ENCODE results near the gene ZDBF2.
"Not testable (repeated sequence)": the region's sequence is repeated elsewhere in the genome, so short reads cannot be mapped to it uniquely, and the experiment has no call there.

The ZDBF2 gene

DNA sequence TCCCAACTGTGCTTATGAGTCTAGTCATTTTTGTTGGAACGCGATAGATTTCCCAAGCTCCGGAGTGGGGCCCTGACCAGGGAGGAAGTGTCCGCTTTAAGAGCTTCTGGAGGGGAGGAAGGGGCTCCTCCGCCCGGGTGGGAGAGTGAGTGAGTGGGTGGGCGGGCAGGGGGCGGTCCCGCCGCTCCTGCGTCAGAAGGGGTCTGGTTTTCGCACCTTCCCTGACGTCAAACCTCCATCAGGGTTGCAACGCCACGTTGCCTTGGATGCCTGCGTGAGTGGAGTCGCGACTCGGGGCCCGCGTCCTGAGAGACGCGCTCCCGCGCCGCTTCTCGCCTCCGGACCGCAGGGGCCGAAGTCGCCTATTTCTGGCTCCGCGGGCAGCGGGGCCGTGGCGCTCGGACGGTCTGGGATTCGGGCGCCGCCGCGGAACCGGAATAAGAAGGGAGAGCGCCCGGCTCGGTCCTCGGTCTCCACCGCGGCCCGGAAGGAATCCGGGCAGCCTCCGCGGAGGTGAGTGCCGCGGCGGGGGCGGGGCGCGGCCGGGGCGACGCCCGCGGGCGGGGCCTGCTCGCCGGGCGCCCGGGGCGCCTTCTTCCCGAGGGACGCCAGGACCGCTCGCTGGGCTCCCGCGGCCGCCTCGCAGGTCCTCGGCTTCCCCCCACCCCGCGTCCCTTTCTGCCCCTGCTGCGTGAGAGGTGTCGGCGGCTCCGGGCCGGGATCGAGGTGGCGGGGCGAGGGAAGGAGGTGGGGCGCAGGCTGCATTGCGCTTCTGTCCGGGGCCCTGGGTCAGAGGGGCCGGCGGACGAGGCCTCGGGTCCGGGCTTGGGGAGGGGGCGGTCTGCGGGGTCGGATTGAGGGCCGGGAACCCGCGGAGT is at the start of gene ZDBF2:
Gene ZDBF2, plus strand, starts transcription at position 230 of the 878 bp plus-strand sequence. CDS start 7,187 bp downstream, outside the sequence.
- peak; percentile 55 for DNase-seq

DNA sequence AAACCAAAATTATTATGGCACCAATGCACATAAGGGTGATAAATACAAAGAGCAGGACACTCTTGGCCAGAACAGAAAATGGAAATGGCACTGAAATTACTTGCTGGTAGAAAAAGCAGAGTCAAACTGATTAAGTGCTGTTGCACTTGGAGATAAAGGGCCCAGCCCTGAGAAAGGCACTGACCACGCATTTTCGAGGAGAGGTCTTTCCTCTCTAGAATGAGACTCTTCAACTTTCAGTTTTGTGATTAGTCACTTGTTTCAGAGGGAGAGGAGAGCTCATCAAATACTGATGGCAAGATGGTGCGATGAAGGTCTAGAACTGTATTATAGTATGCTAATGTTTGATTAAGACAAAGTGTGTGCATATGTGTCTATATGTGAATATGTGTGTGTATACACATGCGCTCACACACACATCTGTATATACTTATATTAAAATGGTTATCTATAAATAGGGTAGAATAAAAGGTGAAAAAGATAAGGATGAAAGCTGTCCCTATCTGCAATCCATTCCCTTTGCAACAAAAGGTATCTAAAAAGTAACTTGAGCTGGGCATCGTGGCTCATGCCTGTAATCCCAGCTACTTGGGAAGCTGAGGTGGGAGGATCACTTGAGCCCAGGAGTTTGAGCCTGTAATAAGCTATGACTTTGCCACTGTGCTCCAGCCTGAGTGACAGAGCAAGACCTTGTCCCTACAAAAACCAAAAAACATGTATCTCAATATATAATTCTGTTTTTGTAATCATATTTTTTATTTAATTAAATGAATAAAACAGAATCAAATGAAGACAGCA is 48.8 kb upstream of the ZDBF2 start:
- DNase-seq, result peak; percentile 70

- not testable (repeated sequence) for DNase-seq
Measured at GRCh38 chr2:206228636-206229035, 45.8 kb upstream of the ZDBF2 start.

- DNase-seq, result no peak
Measured at GRCh38 chr2:206229642-206230041, 44.8 kb upstream of the ZDBF2 start.

DNA sequence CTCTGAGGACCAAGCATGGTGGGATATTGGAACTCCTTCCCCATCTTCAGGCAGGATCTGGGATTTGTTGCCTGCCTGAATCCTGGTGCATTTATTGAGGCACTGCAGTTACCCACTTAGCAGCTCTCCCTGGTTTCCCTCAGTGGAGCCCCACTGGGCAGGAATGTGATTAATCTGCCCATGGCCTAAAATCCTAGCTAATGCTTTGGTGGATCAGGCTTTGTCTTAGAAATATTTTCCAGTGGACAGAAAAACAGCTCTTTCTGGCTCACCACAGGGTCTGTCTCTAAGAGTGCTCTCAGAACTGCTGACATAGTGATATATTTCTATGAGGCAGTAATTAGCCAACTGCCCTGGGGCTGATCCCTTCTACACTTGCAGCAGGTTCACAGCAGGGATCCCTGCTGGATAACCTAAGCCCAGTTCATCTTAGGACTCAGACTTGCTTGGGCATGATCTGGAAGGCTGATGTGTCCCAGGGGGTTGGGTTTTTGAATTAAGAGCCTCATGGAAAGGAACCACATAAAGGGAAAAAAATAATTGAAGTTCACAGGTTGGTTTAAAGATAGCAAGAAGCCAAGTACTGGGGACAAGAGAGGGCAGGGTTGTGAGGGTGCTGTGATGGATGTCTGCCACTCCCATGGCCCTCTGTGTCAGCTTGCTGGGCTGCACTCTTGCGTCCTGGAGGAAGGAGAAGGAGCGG is 44.3 kb upstream of the ZDBF2 start:
- DNase-seq, result no peak

DNA sequence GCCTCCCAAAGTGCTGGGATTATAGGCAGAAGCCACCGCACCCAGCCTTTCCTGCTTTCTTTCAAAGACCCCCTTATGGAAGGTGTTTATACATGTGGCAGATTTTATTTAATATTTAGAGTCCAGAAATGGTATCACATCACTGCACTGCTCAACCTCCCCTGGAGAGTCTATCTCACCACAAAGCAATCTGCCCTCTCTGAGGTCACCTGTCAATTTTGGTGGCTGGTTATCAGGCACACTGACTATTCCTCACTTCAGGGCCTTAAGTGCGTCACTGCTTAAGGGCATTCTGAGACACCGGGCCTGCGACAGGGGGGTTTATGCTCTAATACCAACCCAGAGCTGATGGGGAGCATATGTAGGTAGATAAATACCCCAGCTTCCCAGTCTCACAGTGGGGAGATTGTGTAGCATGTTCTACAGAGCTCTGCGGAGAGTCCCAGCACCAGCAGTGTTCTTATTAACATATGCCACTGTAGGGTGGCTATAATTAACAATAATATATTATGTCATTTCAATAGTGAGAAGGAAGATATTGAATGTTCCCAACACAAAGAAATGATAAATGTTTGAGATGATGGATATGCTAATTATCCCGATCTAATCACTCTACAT is 42.7 kb upstream of the ZDBF2 start:
- no peak for DNase-seq

DNA sequence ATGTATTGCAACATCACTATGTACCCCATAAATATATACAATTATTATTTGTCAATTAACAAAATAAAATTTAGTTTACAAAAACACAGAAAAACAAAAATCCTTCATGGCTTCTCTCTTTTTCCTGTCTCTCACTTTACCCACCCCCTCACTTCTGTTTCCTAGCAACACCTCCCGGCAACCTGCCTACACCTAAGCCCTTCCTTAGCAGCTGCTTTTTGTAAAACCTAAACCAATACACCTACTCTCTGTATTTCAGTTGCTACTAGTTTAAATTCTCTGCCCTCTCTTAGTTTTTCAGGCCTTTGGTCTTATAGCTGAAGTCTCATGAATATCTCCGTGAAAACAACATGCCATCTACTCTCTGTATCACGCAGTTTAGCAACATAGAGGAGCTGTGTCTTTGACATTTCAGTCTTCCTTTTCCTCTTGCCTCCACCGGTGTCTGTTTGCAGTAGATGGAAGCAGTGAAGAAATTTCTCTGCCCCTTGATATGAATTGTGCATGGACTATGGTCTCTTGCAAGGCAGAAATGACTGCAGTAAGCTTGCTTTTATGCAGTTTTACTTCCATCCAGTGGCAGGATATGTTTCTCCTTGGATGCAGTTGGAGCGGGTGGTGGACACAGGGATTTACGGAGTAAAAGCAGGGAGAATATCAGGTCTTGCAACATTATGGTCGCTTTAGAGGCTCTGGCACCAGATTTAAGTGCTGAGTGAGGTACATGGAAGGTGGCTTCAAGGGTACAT is 42.0 kb upstream of the ZDBF2 start:
- DNase-seq, result no peak

GRCh38 chr2:206239157-206239556 is 35.3 kb upstream of the ZDBF2 start:
- DNase-seq, result no peak

- no peak for DNase-seq
Measured at GRCh38 chr2:206240327-206240726, 34.1 kb upstream of the ZDBF2 start.

- no peak for DNase-seq
Measured at GRCh38 chr2:206241736-206242135, 32.7 kb upstream of the ZDBF2 start.

GRCh38 chr2:206245265-206245672 is 29.2 kb upstream of the ZDBF2 start:
- no peak for DNase-seq

- peak; percentile 33 for DNase-seq
Measured at GRCh38 chr2:206250041-206250897, 24.2 kb upstream of the ZDBF2 start.

- no peak for DNase-seq
Measured at GRCh38 chr2:206253125-206253776, 21.2 kb upstream of the ZDBF2 start.

GRCh38 chr2:206253777-206254166 is 20.7 kb upstream of the ZDBF2 start:
- no peak for DNase-seq

DNA sequence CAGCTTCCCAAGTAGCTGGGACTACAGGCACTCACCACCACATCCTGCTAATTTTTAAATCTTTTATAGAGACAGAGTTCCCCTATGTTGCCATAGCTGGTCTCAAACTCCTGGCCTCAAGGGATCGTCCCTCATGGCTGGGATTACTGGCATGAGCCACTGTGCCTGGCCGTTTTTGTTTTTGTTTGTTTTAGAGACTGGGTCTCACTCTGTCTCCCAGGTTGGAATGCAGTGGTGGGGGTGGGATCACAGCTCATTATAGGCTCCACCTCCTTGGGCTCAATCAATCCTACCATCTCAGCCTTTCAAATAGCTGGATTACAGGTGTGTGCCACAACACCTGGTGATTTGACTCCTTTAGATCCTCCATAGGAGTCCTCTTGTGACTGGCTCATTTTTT is 19.5 kb upstream of the ZDBF2 start:
- DNase-seq, result no peak

GRCh38 chr2:206256706-206257205 is 17.7 kb upstream of the ZDBF2 start:
- no peak for DNase-seq

GRCh38 chr2:206257350-206257749 is 17.1 kb upstream of the ZDBF2 start:
- no peak for DNase-seq

GRCh38 chr2:206257861-206258260 is 16.6 kb upstream of the ZDBF2 start:
- no peak for DNase-seq

DNA sequence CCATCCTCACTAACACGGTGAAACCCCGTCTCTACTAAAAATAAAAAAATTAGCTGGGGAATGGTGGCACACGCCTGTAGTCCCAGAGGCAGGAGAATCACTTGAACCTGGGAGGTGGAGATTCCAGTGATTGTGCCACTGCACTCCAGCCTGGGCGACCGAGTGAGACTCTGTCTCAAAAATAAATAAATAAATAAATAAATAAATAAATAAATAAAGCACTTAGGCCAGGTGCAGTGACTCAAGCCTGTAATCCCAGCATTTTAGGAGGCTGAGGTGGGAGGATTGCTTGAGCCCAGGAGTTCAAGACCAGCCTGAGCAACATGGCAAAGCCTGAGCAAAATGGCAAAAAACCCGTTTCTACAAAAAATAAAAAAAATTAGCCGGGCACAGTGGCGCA is 15.8 kb upstream of the ZDBF2 start:
- not testable (repeated sequence) for DNase-seq
